GM19043 (cell line): ENCODE data around the gene DNAJC22.

ENCODE experiments used
- ATAC-seq: cut with Tn5 transposase; IDR thresholded peaks from one replicate; pipeline ENCODE4 v1.9.1; 2021; ENCODE audit warnings: low read depth; ENCODE audit not compliant: unreplicated experiment

The DNAJC22 gene

GRCh38 chr12:49342914-49343731, 3.6 kb upstream of the DNAJC22 start:
- ATAC-seq: no peak

DNA sequence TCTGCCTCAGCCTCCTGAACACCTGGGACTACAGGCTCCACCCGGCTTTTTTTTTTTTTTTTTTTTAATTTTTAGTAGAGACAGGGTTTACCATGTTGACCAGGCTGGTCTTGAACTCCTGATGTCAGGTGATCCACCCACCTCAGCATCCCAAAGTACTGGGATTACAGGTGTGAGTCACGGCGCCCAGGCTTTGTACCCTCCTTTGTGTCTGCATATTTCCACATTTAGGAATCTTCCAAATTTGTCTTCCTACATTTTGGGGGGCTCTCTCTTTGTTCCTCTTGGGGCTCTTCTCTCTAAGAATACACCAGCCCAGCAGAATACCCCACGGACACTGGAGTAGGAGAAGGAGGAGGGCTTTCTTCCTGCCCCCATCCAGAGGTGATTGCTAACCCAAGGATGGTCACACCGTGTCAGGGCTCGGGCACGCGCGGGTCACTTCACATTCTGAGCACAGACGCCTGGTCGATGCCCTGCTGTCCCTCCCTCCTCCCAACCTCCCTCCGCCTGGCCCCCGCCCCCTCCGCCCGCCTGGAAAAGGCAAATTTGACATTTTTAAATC, 2.1 kb upstream of the DNAJC22 start:
- no peak for ATAC-seq

DNA sequence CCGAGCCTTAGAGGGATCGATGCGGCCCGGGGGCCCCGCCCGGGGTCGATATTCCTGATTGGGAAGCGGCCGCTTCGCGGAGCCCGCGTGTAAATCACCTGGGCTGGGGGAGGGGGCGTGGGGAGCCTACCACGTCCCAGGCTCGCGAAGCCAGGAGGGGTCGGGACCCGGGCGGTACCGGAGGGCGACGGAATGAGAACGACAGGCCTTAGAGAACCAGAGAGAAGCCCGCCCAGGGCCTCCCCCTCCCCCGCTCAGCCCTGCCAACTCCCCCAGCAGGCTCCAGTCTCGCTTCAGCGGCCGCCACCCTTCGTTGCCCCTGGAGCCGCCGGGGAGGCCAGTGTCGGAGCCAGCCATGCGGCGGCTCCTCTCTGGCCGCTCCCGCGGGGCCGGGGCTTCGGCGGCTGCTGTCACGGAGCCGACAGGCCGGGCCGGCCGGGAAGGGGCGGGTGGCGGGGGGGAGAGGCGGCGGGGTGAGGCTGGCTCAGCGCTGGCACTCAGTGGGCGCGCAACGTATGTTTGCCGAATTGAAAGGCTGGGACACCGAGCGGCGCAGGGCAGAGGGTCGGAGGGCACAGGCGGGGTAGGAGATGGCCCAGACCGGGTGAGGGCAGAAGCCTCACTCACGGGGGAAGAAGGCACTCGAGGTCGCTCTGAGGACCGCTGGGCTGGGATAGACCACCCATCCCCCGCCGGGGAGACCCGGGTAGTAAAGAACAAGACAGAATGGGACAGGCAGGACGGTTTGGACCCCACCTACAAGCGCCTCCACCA, 1.4 kb upstream of the DNAJC22 start:
- no peak for ATAC-seq

- ATAC-seq: no peak
Measured at GRCh38 chr12:49345825-49346658, 646 bp upstream of the DNAJC22 start.

- no peak for ATAC-seq
Measured at GRCh38 chr12:49347311-49348193, 864 bp downstream of the DNAJC22 start.

DNA sequence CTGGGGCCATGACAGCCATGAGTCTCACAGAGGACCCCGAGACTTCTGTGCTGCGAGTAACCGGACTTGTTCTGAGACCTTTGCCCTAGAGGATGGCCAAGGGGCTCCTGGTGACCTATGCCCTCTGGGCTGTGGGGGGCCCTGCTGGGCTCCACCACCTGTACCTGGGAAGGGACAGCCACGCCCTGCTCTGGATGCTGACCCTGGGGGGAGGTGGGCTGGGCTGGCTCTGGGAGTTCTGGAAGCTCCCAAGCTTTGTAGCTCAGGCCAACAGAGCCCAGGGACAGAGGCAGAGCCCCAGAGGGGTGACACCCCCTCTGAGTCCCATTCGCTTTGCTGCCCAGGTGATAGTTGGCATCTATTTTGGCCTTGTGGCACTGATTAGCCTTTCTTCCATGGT, 2.1 kb downstream of the DNAJC22 start:
- no peak for ATAC-seq

GRCh38 chr12:49349266-49349665, 2.6 kb downstream of the DNAJC22 start:
- ATAC-seq: no peak

DNA sequence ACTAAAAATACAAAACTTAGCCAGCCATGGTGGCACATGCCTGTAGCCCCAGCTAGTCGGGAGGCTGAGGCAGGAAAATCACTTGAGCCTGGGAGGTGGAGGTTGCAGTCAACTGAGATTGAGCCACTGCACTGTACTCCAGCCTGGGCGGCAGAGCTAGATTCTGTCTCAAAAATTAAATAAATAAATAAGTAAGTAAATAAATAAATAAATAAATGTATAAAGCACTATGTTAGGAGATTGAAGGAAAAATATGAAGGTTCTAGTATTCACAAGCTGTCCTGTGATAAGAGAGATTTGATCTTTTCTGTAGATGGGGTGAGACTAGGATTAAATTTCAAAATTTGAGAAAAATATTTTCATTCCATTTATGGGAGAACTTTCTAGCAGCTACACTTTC, 5.7 kb downstream of the DNAJC22 start:
- no peak for ATAC-seq

DNA sequence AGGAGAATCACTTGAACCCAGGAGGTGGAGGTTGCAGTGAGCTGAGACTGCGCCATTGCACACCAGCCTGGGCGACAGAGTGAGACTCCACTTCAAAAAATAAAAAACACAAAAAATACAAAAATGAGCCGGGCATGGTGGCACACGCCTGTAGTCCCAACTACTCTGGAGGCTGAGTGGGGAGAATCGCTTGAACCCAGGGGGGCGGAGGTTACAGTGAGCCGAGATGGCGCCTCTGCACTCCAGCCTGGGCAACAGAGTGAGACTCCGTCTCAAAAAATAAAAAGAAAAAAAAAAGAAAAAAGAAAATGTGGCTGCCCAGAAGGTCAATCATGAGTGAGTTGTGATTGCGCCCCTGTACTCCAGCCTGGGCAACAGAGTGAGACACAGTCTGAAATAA, 9.2 kb downstream of the DNAJC22 start:
- no peak for ATAC-seq

- no peak for ATAC-seq
Measured at GRCh38 chr12:49357103-49357678, 10.5 kb downstream of the DNAJC22 start.

DNA sequence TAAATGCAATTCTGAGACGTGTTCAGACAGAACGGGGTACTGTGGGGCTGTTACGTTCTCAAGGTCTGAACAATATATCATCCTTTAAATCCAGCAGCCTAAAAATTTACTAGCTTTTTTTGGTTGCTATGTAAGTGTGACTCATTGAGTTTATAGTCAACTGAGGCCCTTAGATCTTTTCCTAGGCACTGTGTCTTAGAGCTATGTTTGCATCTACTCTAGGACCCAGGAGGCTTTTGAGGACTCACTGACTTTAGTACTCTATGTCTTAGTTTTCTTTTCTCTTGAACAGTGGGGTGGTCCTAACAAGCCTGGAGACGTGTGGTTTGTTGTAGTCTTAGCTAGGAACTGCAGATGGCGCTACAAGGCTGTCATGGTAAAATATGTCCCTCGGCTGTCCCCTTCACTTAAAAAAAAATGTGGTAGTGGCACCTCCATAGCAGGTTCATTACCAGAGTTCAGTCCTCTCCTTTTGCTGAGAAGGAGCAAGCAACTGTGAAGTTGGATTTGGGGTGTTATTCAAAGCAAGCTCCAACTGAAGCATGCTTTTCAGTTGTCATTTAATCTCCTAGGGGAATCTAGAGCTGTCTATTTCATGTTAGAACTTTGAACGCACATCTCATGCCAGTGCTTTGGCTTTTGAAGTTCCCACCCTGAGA, 11.9 kb downstream of the DNAJC22 start:
- no peak for ATAC-seq

- ATAC-seq: no peak
Measured at GRCh38 chr12:49359671-49360070, 13.0 kb downstream of the DNAJC22 start.

GRCh38 chr12:49362077-49362476, 15.4 kb downstream of the DNAJC22 start:
- no peak for ATAC-seq

DNA sequence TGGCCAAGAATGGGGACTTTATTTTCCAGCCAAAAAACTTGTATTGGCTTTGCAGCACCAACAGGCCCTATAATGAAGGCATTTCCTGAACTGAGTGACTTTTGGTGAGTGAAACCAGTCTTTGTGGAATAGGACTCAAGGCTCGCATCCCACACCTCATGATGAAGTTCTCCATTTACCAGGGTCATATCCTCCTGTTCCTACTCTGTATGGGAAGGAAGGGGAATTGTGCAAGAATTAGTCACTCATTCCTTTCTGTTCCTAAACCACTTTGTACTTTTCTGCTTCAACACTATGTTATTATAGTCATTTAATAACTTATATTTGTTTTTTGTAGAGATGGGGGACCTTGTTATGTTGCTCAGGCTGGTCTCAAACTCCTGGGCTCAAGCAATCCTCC, 18.3 kb downstream of the DNAJC22 start:
- no peak for ATAC-seq

DNA sequence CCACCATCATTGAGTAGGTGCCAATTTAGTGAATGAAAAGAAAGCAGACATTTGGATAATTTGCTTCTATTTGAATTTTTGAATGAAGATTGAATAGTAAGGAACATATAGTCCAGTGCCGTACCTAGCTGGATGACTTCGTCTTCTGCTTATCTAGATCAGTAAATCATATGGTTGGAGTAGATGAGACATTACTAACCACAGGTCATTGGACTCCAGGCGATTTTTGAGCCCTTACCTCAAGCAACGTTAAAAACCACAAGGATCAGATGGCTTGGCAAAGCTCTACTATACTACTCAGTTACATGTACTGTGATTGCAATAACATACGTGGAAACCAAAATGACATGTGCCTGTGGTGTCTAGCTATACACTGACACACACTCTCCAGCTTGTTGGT, 18.9 kb downstream of the DNAJC22 start:
- no peak for ATAC-seq

DNA sequence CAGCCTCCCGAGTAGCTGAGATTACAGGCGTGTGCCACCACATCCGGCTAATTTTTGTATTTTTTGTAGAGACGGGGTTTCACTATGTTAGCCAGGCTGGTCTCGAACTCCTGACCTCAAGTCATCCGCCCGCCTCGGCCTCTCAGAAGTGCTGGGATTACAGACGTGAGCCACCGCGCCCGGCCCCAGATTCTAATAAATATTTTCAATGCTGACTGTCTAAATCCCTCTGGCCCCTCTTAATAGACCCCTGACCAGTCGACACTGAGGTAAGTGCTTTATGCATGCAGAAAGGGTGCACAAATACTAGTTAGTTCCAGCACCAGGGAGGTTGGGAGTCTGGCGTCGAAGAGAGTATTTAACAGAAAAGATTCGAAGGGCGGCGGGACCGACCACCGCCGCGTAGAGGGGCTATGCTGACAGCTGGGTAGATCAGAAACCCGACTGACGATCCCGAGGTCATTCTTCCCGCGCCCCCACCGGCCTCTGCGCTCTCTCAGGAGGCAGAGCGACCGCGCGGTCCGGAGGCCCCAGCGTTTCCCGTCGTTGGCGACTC, 19.5 kb downstream of the DNAJC22 start:
- ATAC-seq: no peak

GRCh38 chr12:49366652-49367380, 20.1 kb downstream of the DNAJC22 start:
- peak; percentile 55 for ATAC-seq
